Cerebellar nuclear complex (tissue), 1 donor: ENCODE data around the gene FRMD4A.
A peak's percentile ranks its signal among the peaks of the same experiment; 100 is the strongest.

Experiments used
- DNase-seq, 2 experiments: peaks; one replicate each; lab custom pipeline; 2025; lab: John Stamatoyannopoulos, UW

FRMD4A gene

DNA sequence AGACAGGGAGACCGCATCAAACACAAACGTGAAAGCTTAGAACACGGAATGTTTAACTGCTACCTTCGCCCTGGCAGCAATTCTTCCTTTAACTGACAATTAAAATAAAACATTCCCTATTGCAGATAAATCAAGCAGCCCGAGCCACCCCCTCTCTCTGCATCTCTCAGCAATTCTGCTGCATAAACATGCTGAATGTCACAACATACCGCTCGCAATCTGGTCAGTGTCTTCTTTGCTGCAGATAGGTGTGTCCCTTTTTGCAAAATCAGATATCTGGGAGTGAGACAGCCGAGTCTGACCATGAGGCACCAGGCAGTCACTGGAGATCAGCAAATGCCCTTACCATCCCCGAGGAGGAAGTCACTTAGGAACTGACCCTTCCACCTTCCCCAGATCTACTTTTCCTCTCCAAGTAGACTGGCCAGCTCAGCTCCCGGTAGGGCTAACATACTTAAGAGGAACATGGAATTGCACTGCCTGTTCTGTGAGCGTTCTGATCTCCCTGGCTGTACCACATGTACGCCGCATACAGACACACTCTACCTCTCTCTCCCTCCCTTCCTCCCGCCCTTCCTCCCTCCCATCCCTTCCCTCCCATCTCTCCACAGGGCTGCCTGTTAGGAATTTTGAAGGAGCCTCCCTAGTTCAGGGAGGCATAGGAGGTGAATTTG, at the start of gene FRMD4A:
FRMD4A (minus strand) TSS at position 537 of the 674 bp plus-strand sequence.
- DNase-seq = no peak

- DNase-seq = no peak
These were observed 49.0 kb upstream of the FRMD4A start for GRCh38 chr10:14379556-14380280.

DNA sequence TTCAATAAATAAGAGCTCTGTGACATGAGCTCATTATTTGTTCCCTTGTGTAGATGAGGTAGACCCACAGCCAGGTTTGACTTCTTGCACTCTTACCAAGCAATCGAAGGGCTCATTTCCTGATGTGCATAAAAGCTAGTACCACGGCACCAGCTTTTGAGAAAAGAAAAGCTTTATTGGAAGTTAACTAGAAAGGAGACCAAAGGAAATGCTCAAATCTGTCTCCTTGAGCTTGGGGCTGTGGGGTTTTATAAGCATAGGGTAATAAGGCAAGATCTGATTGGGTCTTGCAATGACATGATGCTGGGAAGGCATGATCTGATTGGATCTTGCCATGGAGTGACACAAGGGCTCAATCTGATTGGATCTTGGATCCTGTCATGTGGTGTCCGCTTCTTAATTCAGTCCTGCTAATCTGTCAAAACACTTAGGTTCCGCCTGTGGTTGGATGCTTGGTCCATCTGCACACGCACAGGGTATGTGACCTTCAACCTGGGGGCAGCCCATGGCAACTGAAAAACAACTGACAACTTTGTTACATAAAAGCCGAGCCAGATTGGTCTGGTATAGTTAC, 47.8 kb upstream of the FRMD4A start:
- no peak for DNase-seq

DNA sequence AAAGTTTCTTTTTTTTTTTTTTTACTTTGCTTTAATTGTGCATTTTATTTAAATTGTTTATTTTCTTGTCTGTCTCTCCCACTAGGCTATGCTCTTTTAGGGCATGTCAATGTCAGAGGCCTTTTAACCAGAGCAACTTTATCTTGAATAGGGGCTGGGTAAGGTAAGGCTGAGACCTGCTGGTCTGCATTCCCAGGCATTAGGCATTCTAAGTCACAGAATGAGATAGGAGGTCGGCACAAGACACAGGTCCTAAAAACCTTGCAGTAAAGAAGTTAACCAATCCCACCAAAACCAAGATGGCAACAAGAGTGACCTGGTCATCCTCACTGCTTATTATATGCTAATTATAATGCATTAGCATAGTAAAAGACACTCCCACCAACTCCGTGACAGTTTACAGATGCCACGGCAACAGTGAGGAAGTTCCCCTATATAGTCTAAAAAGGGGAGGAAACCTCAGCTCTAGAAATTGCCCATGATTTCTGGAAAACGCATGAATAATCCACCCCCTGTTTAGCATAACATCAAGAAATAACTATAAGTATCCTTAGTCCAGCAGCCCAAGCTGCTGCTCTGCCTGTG, 47.0 kb upstream of the FRMD4A start:
- no peak for DNase-seq

DNA sequence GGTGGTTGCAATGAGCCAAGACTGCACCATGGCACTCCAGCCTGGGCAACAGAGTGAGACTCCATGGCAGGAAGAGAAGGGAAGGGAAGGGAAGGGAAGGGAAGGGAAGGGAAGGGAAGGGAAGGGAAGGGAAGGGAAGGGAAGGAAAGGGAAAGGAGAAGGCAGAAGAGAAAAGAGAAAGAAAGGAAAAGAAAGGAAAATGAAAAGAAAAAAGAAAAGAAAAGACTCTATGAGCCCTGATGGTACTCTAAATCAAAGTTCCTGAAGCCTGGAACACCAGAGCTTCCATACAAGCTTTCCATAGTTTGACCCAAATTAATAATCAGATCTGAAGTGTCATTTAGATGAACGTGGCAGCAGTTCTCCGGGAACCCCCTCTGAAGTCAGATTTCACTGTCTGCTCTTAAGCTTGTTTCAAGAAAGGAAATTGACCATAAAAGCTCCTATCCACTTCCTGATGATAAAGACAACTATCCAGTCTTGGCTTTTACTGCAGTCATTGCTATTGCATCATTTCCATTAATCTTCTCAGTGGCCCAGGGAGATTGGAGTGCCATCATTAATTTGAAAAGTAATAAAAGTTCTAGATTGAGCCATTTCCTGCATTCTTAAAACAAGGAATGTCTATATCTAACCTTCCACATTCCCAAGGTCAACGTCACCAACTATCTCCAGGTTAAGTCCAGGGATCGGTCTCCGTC, 44.2 kb upstream of the FRMD4A start:
- no peak for DNase-seq

- DNase-seq = no peak
These were observed 41.9 kb upstream of the FRMD4A start for GRCh38 chr10:14372606-14373005.

GRCh38 chr10:14371581-14371980, 40.9 kb upstream of the FRMD4A start:
- DNase-seq = peak in 1 of 2 experiments; percentile 20

DNA sequence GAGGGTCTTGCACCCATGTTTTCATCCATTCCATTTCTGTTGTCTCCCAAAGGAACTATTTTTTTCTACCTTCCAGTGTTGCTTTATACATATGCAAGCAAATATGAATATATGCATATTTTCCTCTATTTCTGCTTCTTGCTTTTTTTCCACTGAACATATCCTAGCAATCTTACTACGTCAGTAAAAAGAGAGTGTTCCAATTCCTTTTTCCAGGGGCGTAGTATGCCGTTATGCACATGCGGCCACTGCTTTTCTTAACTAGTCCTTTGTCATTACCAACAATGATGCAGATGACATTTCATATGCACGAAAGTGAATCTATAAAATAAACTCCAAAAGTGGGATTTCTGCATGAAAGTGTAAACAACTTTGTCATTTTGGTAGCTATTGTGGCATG, 40.2 kb upstream of the FRMD4A start:
- DNase-seq = no peak

GRCh38 chr10:14369906-14370305, 39.2 kb upstream of the FRMD4A start:
- no peak for DNase-seq

GRCh38 chr10:14366760-14367159, 36.0 kb upstream of the FRMD4A start:
- DNase-seq = no peak

DNA sequence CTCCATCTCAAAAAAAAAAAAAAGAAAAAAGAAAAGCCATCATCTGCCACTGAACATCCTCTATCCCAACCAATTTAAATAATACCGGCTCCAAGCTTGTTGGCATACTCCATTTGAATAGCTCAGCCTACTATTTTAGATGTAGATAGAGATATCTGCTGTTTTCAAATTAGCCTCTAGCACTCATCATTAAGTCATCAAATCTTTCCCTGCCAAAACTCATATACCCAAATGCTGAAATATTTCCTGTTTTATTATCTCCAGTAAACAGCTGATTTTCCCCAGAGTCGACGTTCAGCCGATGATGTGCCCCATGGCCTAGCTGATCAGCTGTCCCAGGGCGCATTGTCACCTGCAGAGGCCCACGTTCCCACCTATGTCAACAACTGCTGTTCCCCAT, 34.5 kb upstream of the FRMD4A start:
- DNase-seq = no peak

DNA sequence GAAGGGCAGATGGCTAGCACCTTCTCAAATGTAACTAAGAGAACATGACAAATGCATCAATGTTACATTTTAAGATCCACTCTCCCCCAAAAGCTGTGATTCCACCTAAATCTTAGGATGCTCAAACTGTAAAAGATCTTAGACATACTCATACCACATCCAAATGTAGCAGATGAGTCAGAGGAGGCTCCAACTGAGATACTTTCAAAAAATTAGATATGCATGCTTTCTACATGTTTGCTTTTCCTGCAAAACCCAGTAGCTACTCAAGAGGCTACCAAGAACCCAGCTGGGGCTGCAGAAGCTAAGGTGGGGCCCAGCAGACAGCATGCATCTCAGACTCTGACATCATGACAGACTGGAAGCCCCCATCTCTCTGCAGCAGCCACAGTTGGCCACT, 31.4 kb upstream of the FRMD4A start:
- no peak for DNase-seq

GRCh38 chr10:14360961-14361360, 30.2 kb upstream of the FRMD4A start:
- DNase-seq = no peak

DNA sequence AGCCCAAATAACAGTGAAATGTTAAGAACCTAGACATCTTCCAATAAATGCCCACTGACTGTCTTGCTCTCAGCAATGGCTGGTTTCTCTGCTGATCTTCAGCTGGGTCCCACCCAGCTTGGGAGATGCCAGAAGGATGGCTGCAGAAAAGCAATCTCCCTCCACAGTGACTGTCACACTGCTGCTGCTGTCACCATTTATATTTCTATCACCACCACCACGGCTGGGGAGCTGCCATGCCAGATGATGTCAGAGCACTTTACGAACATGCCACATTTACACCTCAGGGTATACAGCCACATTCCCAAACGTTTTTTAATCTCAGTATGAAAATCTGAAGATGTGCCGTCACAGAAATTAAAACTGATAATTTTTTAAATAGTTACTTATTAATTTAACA, 29.8 kb upstream of the FRMD4A start:
- DNase-seq = no peak

GRCh38 chr10:14358886-14359573, 28.3 kb upstream of the FRMD4A start:
- no peak for DNase-seq

- DNase-seq = no peak
These were observed 26.2 kb upstream of the FRMD4A start for GRCh38 chr10:14356921-14357320.

- DNase-seq = no peak
These were observed 25.0 kb upstream of the FRMD4A start for GRCh38 chr10:14355750-14356149.

- DNase-seq = no peak
These were observed 22.7 kb upstream of the FRMD4A start for GRCh38 chr10:14353291-14353913.

DNA sequence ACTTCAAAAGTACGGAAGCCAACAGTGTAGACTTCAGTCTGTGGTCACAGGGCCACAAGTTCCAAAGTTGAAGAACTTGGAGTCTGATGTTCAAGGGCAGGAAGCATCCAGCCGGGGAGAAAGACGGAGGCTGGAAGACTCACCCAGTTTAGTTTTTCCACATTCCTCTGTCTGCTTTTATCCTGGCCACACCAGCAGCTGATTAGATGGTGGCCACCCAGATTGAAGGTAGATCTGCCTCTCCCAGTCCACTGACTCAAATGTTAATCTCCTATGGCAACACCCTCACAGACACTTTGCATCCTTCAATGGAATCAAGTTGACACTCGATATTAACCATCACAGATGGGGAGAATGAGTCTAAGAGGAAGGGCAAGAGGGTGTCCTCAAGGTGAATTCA, 19.3 kb upstream of the FRMD4A start:
- DNase-seq = no peak

- no peak for DNase-seq
These were observed 18.4 kb upstream of the FRMD4A start for GRCh38 chr10:14349081-14349480.

DNA sequence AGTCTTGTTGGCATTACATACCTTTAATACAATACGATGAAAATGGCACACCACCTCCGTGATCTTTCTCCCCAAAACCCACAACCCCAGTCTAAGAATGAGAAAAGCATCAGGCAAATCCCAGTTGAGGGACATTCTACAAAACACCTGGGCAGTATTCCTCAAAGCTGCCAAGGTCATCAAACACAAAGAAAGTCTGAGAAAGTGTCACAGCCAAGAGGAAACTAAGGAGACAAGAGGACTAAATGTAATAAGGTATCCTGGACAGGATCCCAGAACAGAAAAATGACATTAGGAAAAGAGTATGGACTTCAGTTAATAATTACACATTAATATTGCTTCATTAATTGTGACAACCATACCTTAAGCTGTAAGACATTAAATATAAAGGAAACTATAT, 14.5 kb upstream of the FRMD4A start:
- DNase-seq = no peak
